Activated CD4-positive, CD25-positive, alpha-beta regulatory T cell (primary cell): Measurements from ENCODE around the gene BEAN1.
"Not testable (repeated sequence)": the region's sequence is repeated elsewhere in the genome, so short reads cannot be mapped to it uniquely, and the experiment has no call there.

Source experiments
- DNase-seq, 4 experiments: peaks; one replicate each; lab custom pipeline; 2025; lab: John Stamatoyannopoulos, UW

BEAN1 gene

GRCh38 chr16:66486199-66486772 lies 59.2 kb downstream of the BEAN1 start:
- no peak for DNase-seq

DNA sequence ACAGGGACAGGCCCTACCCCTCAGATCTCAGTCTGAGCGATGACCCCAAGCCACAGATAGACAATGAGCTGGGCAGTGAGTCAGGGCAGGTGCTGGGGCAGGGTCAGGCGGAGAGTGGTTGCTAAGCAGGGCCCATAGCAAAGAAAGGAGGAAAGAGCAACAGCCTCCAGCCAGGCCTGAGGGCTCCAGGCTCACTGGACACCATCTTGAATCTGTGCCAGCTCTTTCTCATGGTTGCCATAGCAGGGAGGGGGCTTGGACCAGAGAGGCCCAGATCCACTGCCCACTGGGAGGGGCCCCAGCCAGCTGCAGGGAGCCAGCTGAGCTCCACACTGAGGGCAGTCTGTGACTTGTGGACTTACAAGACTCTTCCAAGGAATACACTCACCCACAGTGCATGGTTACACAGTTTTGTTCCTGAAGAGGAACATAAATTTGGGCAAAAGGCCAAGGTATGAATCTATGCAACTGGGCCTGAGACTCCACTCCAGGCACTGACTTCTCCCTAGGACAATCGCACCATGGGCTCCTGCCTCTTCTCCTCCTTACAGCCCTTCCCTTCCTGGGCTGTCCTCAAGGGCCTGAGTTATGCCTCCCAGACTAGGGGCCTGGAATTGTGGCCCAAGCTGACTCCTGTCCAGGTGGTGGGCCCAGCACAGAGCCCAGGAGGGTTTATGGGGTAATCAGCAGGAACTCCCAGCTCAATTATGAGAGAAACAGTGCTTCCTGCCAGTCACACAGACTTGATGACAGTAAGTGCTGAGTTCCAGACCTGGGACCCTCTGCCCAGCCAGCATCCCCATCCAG lies 59.9 kb downstream of the BEAN1 start:
- DNase-seq: no peak

GRCh38 chr16:66487580-66488275 lies 60.6 kb downstream of the BEAN1 start:
- no peak for DNase-seq

DNA sequence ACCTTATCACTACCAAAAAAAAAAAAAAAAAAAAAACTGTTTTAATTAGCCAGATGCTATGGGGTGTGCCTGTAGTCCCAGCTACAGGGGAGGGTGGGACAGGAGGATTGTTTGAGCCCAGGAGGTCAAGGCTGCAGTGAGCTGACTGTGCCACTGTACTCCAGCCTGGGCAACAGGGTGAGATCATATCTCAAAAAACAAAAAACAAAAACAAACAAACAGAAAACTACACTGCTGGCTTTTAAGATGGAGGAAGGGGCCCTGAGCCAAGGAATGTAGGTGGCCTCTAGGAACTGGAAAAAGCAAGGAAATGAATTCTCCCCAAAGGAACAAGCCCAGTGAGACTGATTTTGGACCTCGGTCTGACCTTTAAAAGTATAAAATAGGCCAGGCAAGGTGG lies 61.4 kb downstream of the BEAN1 start:
- DNase-seq: no peak

GRCh38 chr16:66489385-66489784 lies 62.3 kb downstream of the BEAN1 start:
- DNase-seq: no peak

DNA sequence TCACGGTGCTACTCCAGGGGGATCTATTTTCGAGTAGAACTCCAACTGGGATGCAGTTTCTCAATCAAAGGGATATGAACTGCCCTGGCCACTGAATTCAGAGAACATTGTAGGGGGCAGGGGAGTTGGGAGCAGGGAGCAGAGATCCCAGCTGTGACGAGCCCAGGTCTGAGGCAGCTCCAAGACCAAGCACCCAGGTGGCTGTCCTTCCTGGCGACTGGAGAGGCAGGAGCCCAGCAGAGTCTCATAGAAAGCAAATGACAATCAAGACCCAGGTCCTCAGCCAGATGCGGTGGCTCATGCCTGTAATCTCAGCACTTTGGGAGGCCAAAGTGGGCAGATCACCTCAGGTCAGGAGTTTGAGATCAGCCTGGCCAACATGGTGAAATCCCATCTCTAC lies 62.7 kb downstream of the BEAN1 start:
- DNase-seq: no peak

- no peak for DNase-seq
Measured at GRCh38 chr16:66490774-66491715, 64.0 kb downstream of the BEAN1 start.

DNA sequence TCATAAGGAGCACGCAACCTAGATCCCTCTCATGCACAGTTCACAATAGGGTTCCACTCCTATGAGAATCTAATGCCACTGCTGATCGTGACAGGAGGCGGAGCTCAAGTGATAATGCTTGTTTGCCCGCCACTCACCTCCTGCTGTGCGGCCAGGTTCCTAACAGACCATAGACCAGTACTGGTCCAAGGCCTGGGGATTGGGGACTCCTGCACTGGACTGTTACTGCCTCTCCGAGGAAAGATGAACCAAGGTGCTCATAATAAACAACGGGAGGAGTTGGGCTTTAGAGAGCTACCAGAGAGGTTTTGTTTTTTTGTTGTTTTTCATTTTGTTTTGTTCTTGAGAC lies 64.6 kb downstream of the BEAN1 start:
- DNase-seq: no peak

GRCh38 chr16:66493490-66494401 lies 66.7 kb downstream of the BEAN1 start:
- DNase-seq: no peak

DNA sequence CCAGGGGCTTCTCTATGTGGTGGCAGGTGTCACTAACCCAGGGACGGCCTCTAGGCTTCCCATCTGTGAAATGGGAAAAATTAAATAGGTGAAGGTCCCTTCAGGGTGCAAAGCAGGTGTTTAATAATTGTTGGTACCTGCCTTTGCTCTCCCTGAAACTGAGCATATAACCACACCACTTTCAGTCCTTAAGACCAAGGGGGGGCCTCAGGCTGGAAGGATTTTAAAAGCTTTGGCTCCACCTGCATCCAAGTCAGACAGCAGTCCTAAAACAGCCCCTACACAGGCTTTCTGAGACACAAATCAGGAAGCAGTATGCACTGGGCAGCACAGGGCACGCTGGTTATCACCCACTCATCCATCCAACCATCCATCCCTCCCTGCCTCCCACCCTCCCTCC lies 67.8 kb downstream of the BEAN1 start:
- no peak for DNase-seq

DNA sequence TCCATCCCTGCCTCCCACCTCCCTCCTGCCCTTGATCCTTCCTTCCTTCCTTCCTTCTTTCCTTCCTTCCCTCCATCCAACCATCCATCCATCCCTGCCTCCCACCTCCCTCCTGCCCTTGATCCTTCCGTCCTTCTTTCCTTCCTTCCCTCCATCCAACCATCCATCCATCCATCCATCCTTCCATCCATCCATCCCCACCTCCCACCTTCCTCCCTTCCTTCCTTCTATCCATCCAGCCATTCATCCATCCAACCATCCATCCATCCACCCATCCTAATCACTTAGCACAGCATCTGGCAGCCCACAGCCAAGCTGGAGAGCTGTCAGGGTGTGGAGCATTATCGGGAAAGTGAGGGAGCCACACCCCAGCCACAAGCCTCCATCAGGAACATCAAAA lies 68.3 kb downstream of the BEAN1 start:
- no peak for DNase-seq

DNA sequence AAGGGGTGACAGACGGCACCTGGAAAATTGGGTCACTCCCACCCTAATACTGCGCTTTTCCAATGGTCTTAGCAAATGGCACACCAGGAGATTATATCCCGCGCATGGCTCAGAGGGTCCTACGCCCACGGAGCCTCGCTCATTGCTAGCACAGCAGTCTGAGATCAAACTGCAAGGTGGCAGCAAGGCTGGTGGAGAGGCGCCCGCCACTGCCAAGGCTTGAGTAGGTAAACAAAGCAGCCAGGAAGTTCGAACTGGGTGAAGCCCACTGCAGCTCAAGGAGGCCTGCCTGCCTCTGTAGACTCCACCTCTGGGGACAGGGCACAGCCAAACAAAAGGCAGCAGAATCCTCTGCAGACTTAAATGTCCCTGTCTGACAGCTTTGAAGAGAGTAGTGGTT lies 69.1 kb downstream of the BEAN1 start:
- not testable (repeated sequence) for DNase-seq

DNA sequence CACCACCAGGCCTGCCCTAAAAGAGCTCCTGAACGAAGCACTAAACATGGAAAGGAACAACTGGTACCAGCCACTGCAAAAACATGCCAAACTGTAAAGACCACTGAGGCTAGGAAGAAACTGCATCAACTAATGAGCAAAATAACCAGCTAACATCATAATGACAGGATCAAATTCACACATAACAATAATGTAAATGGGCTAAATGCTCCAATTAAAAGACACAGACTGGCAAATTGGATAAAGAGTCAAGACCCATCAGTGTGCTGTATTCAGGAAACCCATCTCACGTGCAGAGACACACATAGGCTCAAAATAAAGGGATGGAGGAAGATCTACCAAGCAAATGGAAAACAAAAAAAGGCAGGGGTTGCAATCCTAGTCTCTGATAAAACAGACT lies 70.8 kb downstream of the BEAN1 start:
- DNase-seq: not testable (repeated sequence)

DNA sequence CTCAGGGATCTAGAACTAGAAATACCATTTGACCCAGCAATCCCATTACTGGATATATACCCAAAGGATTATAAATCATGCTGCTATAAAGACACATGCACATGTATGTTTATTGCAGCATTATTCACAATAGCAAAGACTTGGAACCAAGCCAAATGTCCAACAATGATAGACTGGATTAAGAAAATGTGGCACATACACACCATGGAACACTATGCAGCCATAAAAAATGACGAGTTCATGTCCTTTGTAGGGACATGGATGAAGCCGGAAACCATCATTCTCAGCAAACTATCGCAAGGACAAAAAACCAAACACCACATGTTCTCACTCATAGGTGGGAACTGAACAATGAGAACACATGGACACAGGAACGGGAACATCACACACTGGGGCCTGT lies 74.5 kb downstream of the BEAN1 start:
- DNase-seq: not testable (repeated sequence)

DNA sequence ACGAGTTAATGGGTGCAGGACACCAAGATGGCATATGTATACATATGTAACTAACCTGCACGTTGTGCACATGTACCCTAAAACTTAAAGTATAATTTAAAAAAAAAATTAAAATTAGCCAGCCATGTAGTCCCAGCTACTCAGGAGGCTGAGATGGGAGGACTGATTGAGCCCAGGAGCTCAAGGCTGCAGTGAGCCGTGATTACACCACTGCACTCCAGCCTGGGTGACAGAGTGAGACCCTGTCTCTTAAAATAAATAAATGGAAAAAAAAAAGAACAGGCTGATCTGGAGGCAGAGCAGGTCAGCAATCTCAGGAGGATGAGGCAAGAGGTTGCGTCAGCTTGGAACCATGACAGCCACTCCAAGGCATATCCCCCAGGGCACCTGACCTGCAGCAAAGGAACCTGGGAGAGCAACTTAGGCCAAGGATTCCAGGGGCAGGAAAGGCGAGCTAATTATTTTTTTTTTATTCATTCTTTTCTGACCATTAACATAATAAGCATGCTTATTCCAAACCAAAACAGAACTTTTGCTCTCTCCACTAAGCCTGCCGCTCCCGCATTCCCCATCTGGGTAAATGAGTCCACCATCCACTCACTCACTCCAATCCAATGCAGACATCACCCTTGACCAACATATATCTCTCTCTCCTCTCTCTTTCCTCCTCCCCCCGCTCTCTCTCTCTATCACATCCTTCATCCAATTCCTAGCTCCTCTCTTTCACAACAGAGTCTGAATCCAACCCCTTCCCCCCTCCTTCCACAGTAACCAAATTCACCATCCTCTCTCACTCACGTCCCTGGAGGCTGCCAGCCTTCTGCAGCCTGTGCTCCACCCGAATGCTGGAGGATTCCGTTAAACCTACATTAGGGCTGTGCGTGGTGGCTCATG lies 75.2 kb downstream of the BEAN1 start:
- no peak for DNase-seq

DNA sequence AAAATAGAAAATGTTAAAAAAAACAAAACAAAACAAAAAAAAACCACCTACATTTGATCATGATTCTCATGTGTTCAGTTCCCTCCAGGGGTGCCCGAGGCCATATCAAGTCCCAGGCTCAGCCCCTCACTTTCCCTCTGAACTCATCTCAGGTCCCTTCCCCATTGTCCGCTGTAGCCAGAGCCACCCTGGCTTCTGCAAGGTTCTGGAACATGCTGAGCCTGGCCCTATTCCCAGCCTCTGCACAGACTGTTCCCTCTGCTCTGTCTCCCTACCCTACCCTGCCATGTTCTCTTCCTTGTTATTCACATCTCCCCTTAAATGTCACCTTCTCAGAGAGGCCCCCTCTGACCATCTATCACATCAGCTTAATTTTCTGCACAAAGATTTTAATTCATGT lies 75.9 kb downstream of the BEAN1 start:
- no peak for DNase-seq

- no peak for DNase-seq
Measured at GRCh38 chr16:66503612-66504011, 76.5 kb downstream of the BEAN1 start.

- no peak for DNase-seq
Measured at GRCh38 chr16:66507731-66508239, 80.7 kb downstream of the BEAN1 start.

GRCh38 chr16:66508248-66508913 lies 81.3 kb downstream of the BEAN1 start:
- DNase-seq: no peak
